ENCODE measurements around the gene HSD17B7. TPM values are rescaled to one million over a fixed set of nuclear protein-coding genes. Genes with fewer than 3 reads are reported as not detected.

HSD17B7 gene
- total RNA-seq, 6 experiments from 2014 or later = 10.4 to 32.1 (median 17.6) TPM

GRCh38 chr1:162840250-162840839, 49.8 kb downstream of the HSD17B7 start:
- Histone ChIP-seq H3K4me1 (no peaks in the 10 kb centered on the region), H3K4me3 (no peak overlapping the region), H3K36me3 (no peaks in the 10 kb centered on the region), H3K9me3 (peaks cover 0 to 7% (median 2%) of the 10 kb centered on the region in 4 donors), H3K27me3 (no peaks in the 10 kb centered on the region), H3K27ac (no peak overlapping the region)
- DNase-seq = no peak
- intact Hi-C loops (cut with DNase I) = no loop called here
- TF ChIP-seq CTCF (IDR thresholded peaks at IDR 0.05) (no peak), POLR2A (IDR thresholded peaks at IDR 0.05) (no peak)
- ATAC-seq = no peak

DNA sequence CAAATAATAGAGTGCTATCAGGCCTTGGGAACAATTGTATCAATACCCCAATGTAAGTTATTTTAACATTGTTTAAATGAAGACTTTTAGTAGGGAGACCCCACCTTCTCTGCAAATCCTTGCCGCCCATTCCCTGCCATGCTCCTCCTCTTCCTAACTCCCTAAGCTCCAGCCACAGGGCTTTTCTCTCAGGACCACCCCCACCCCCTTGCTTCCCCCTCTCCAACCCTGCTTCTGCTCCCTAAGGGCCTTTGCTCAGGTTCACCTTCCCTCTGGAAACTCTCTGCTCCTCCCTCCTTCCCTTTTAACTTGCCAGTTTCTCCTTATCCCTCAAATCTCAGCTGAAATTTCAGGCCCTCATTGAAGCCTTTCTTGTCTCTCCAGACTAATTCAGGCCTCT, 53.7 kb downstream of the HSD17B7 start:
- ATAC-seq (no peak), DNase-seq (no peak)
- Histone ChIP-seq H3K27me3 (no peaks in the 10 kb centered on the region), H3K36me3 (no peaks in the 10 kb centered on the region), H3K27ac (no peak overlapping the region), H3K4me3 (no peak overlapping the region), H3K4me1 (no peaks in the 10 kb centered on the region), H3K9me3 (peaks cover 0 to 3% (median under 1%) of the 10 kb centered on the region in 4 donors)
- TF ChIP-seq POLR2A (IDR thresholded peaks at IDR 0.05) = no peak
- TF ChIP-seq CTCF (IDR thresholded peaks at IDR 0.05) = no peak
- 100% methylated on average over 1 of the region's 1 CpG for WGBS (ENCODE audit: insufficient coverage, low coverage, low lambda C conversion rate, missing lambda C conversion rate)
- intact Hi-C loops (cut with DNase I) = no loop called here

GRCh38 chr1:162846256-162847212, 56.0 kb downstream of the HSD17B7 start:
- no peak for TF ChIP-seq CTCF (IDR thresholded peaks at IDR 0.05)
- no peak for TF ChIP-seq POLR2A (IDR thresholded peaks at IDR 0.05)
- 77% methylated on average over 12 of the region's 16 CpGs for WGBS (ENCODE audit: insufficient coverage, low coverage, low lambda C conversion rate, missing lambda C conversion rate)
- ATAC-seq = no peak
- no peak for DNase-seq
- H3K4me1 ChIP-seq = no peaks in the 10 kb centered on the region
- H3K27me3 ChIP-seq = no peaks in the 10 kb centered on the region
- no peaks in the 10 kb centered on the region for H3K9me3 ChIP-seq
- intact Hi-C loops (cut with DNase I) = no loop called here
- H3K27ac ChIP-seq = no peak overlapping the region
- H3K4me3 ChIP-seq = no peak overlapping the region
- H3K36me3 ChIP-seq = no peaks in the 10 kb centered on the region

DNA sequence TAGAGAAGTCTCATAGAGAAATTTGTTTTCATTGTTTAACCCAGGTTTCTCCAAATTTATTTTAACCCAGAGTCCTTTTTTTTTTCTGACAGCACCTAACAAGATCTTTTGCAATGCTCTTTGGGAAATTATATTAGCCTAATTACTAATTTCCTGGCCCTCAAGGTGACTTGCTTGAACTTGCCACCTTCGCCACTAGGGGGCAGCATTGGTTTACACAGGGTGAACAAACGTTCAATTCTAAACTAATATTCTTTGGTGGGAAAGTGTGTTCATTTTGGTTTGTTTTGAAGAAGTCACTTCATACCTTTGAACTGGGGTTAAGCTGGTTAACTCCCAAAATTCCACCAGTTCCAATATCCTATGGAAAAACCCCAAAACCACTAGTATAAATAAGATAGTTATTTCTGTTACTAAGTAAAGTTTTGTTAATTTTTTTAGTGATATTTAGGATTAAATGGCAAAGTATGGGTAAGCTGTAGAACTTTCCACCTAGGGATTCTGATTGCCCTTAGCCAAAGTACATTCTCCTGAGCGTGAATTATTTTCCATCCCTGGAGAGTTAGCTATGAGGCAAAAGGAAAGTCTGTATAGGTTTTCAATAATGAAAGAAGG, 57.4 kb downstream of the HSD17B7 start:
- WGBS (ENCODE audit: insufficient coverage, low coverage, low lambda C conversion rate, missing lambda C conversion rate) = 2% methylated on average over 3 of the region's 3 CpGs
- no peak overlapping the region for H3K4me3 ChIP-seq
- no peak overlapping the region for H3K27ac ChIP-seq
- intact Hi-C loops (cut with DNase I) = no loop called here
- DNase-seq = peak; percentile 74 to 80 (median 80)
- ATAC-seq = peak; percentile 72 to 81 (median 80)
- no peaks in the 10 kb centered on the region for H3K27me3 ChIP-seq
- H3K9me3 ChIP-seq = no peaks in the 10 kb centered on the region
- TF ChIP-seq POLR2A (IDR thresholded peaks at IDR 0.05) = no peak
- peak; percentile 79 to 96 (median 90) for TF ChIP-seq CTCF (IDR thresholded peaks at IDR 0.05)
- no peaks in the 10 kb centered on the region for H3K4me1 ChIP-seq
- H3K36me3 ChIP-seq = no peaks in the 10 kb centered on the region

All from right lobe of liver (tissue), 6 donors.